ENCODE data around the gene JARID2. TPM values are rescaled to one million over a fixed set of nuclear protein-coding genes. Genes with fewer than 3 reads are reported as not detected.

JARID2 gene
- polyA plus RNA-seq, 1 donor (not counting 4 experiments of a cell fraction or from before 2014, with no cell fraction given), result 11.0 TPM

GRCh38 chr6:15522427-15522826 lies 276.6 kb downstream of the JARID2 start:
- DNase-seq (ENCODE audit: low read depth, low spot score) (no peak), FAIRE-seq (no peak)
- H3K4me3 ChIP-seq (ENCODE audit: control insufficient read depth in 2 of 3, extremely low read depth in 1 of 3, insufficient read depth in 2 of 3, low read depth in 1 of 3, low read length in 3 of 3), result no peak overlapping the region
- no peak overlapping the region for H3K4me2 ChIP-seq (ENCODE audit: control insufficient read depth, extremely low read depth, insufficient read depth, low read depth, low read length)
- no peaks in the 10 kb centered on the region for H4K20me1 ChIP-seq (ENCODE audit: control insufficient read depth, extremely low read depth, insufficient read depth, low read length)
- no peaks in the 10 kb centered on the region for H3K27me3 ChIP-seq (ENCODE audit: control insufficient read depth, extremely low read depth, insufficient read depth, low read length)
- H3K79me2 ChIP-seq (ENCODE audit: control insufficient read depth, insufficient read depth, low read length), result no peaks in the 10 kb centered on the region
- no peak overlapping the region for H3K9ac ChIP-seq (ENCODE audit: control insufficient read depth, extremely low read depth, insufficient read depth, low read length)
- TF ChIP-seq EZH2 (IDR thresholded peaks at IDR 0.05; ENCODE audit: low read length), result no peak
- TF ChIP-seq CTCF (optimal IDR thresholded peaks at IDR 0.05 in 1 of 3, IDR thresholded peaks at IDR 0.05 in 1 of 3, conservative IDR thresholded peaks at IDR 0.05 in 1 of 3; ENCODE audit: extremely low read depth in 1 of 3, insufficient read depth in 2 of 3, low read length in 3 of 3), result no peak
- H3K9me1 ChIP-seq (ENCODE audit: control insufficient read depth, extremely low read depth, insufficient read depth, low read length), result no peaks in the 10 kb centered on the region
- H3K36me3 ChIP-seq (ENCODE audit: control insufficient read depth in 2 of 2, extremely low read depth in 1 of 2, insufficient read depth in 2 of 2, low read length in 2 of 2), result peaks cover 32 to 33% of the 10 kb centered on the region in 2 experiments
- no peak overlapping the region for H3K27ac ChIP-seq (ENCODE audit: control insufficient read depth, insufficient read depth, low read length)
- H2AFZ ChIP-seq (ENCODE audit: control insufficient read depth, low read length), result no peak overlapping the region
- no peaks in the 10 kb centered on the region for H3K4me1 ChIP-seq (ENCODE audit: control insufficient read depth, extremely low read depth, insufficient read depth, low read length)
- H3K9me3 ChIP-seq (ENCODE audit: control insufficient read depth, low read depth, low read length), result no peaks in the 10 kb centered on the region
- dilution Hi-C loops (cut with MboI; ENCODE audit: extremely low pct_ligation_motif_present, low sequenced_read_pairs), result no loop called here

GRCh38 chr6:15522856-15523529 lies 277.1 kb downstream of the JARID2 start:
- H4K20me1 ChIP-seq (ENCODE audit: control insufficient read depth, extremely low read depth, insufficient read depth, low read length), result no peaks in the 10 kb centered on the region
- H3K4me1 ChIP-seq (ENCODE audit: control insufficient read depth, extremely low read depth, insufficient read depth, low read length), result no peaks in the 10 kb centered on the region
- no peak overlapping the region for H3K4me2 ChIP-seq (ENCODE audit: control insufficient read depth, extremely low read depth, insufficient read depth, low read depth, low read length)
- H3K27me3 ChIP-seq (ENCODE audit: control insufficient read depth, extremely low read depth, insufficient read depth, low read length), result no peaks in the 10 kb centered on the region
- dilution Hi-C loops (cut with MboI; ENCODE audit: extremely low pct_ligation_motif_present, low sequenced_read_pairs), result no loop called here
- DNase-seq (ENCODE audit: low read depth, low spot score), result no peak
- no peak overlapping the region for H3K9ac ChIP-seq (ENCODE audit: control insufficient read depth, extremely low read depth, insufficient read depth, low read length)
- peaks cover 27% of the 10 kb centered on the region in 2 experiments for H3K36me3 ChIP-seq (ENCODE audit: control insufficient read depth in 2 of 2, extremely low read depth in 1 of 2, insufficient read depth in 2 of 2, low read length in 2 of 2)
- no peaks in the 10 kb centered on the region for H3K9me3 ChIP-seq (ENCODE audit: control insufficient read depth, low read depth, low read length)
- no peak overlapping the region for H3K27ac ChIP-seq (ENCODE audit: control insufficient read depth, insufficient read depth, low read length)
- no peak overlapping the region for H3K4me3 ChIP-seq (ENCODE audit: control insufficient read depth in 2 of 3, extremely low read depth in 1 of 3, insufficient read depth in 2 of 3, low read depth in 1 of 3, low read length in 3 of 3)
- no peaks in the 10 kb centered on the region for H3K79me2 ChIP-seq (ENCODE audit: control insufficient read depth, insufficient read depth, low read length)
- no peak for FAIRE-seq
- TF ChIP-seq CTCF (optimal IDR thresholded peaks at IDR 0.05 in 1 of 3, IDR thresholded peaks at IDR 0.05 in 1 of 3, conservative IDR thresholded peaks at IDR 0.05 in 1 of 3; ENCODE audit: extremely low read depth in 1 of 3, insufficient read depth in 2 of 3, low read length in 3 of 3) (no peak), EZH2 (IDR thresholded peaks at IDR 0.05; ENCODE audit: low read length) (no peak)
- H2AFZ ChIP-seq (ENCODE audit: control insufficient read depth, low read length), result no peak overlapping the region
- no peaks in the 10 kb centered on the region for H3K9me1 ChIP-seq (ENCODE audit: control insufficient read depth, extremely low read depth, insufficient read depth, low read length)

All from keratinocyte (primary cell).